GM21528 (cell line): ENCODE data around the gene LCLAT1.
"Not testable (repeated sequence)": the region's sequence is repeated elsewhere in the genome, so short reads cannot be mapped to it uniquely, and the experiment has no call there.

Experiments used
- ATAC-seq: cut with Tn5 transposase; IDR thresholded peaks from one replicate; pipeline ENCODE4 v1.9.1; 2021; ENCODE audit warnings: mild to moderate bottlenecking, moderate library complexity; ENCODE audit not compliant: unreplicated experiment, low FRiP score

Gene LCLAT1

GRCh38 chr2:30580391-30580790 is 133.3 kb downstream of the LCLAT1 start:
- no peak for ATAC-seq

- ATAC-seq: no peak
Measured at GRCh38 chr2:30582521-30582920, 135.5 kb downstream of the LCLAT1 start.

GRCh38 chr2:30583204-30583749 is 136.2 kb downstream of the LCLAT1 start:
- ATAC-seq: no peak

GRCh38 chr2:30584116-30584515 is 137.1 kb downstream of the LCLAT1 start:
- no peak for ATAC-seq

GRCh38 chr2:30588994-30589393 is 141.9 kb downstream of the LCLAT1 start:
- no peak for ATAC-seq

GRCh38 chr2:30590407-30590806 is 143.4 kb downstream of the LCLAT1 start:
- ATAC-seq: no peak

- ATAC-seq: no peak
Measured at GRCh38 chr2:30591186-30591585, 144.1 kb downstream of the LCLAT1 start.

- ATAC-seq: no peak
Measured at GRCh38 chr2:30601375-30601774, 154.3 kb downstream of the LCLAT1 start.

- ATAC-seq: no peak
Measured at GRCh38 chr2:30605197-30605596, 158.2 kb downstream of the LCLAT1 start.

GRCh38 chr2:30608643-30609042 is 161.6 kb downstream of the LCLAT1 start:
- no peak for ATAC-seq

- no peak for ATAC-seq
Measured at GRCh38 chr2:30611583-30611982, 164.5 kb downstream of the LCLAT1 start.

GRCh38 chr2:30612371-30612770 is 165.3 kb downstream of the LCLAT1 start:
- no peak for ATAC-seq

GRCh38 chr2:30613001-30613400 is 166.0 kb downstream of the LCLAT1 start:
- ATAC-seq: no peak

- ATAC-seq: not testable (repeated sequence)
Measured at GRCh38 chr2:30614227-30614626, 167.2 kb downstream of the LCLAT1 start.

- no peak for ATAC-seq
Measured at GRCh38 chr2:30615926-30616325, 168.9 kb downstream of the LCLAT1 start.

- no peak for ATAC-seq
Measured at GRCh38 chr2:30620102-30620501, 173.1 kb downstream of the LCLAT1 start.

GRCh38 chr2:30621836-30622235 is 174.8 kb downstream of the LCLAT1 start:
- ATAC-seq: no peak

GRCh38 chr2:30622452-30622851 is 175.4 kb downstream of the LCLAT1 start:
- no peak for ATAC-seq

GRCh38 chr2:30625276-30625675 is 178.2 kb downstream of the LCLAT1 start:
- no peak for ATAC-seq

- no peak for ATAC-seq
Measured at GRCh38 chr2:30625701-30626100, 178.7 kb downstream of the LCLAT1 start.

GRCh38 chr2:30626397-30626796 is 179.4 kb downstream of the LCLAT1 start:
- no peak for ATAC-seq

GRCh38 chr2:30627151-30627550 is 180.1 kb downstream of the LCLAT1 start:
- ATAC-seq: no peak

- no peak for ATAC-seq
Measured at GRCh38 chr2:30628341-30628740, 181.3 kb downstream of the LCLAT1 start.
